Epidermal melanocyte (primary cell): ENCODE measurements around the gene KATNAL2.
"Not testable (repeated sequence)": the region's sequence is repeated elsewhere in the genome, so short reads cannot be mapped to it uniquely, and the experiment has no call there.

ENCODE experiments used
- DNase-seq: peaks from one replicate; pipeline ENCODE4 v3.0.0; 2011; ENCODE audit warnings: low spot score; ENCODE audit not compliant: insufficient read length

Gene KATNAL2

DNA sequence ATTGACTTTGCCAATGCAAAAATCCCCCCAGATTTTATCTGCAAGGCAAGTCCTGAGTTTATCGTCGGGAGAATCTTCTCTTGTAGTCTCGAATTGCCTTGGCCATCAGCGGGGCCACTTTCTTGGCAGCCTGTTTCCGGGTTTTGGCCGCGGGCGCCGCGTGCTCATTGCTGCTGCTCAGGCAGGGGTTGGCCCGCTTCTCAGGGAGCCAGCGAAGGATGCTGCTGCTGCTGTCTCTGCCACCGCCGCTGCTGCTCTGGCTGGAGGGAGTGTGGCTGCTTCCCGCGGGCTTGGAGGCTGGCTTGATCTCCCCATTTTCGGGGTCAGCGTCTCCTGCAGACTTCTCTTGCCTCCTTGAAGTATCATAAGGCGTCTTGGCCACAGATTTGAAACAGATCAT, 115.5 kb downstream of the KATNAL2 start:
- DNase-seq: no peak

- DNase-seq: not testable (repeated sequence)
These were observed 117.2 kb downstream of the KATNAL2 start for GRCh38 chr18:47034591-47034990.

DNA sequence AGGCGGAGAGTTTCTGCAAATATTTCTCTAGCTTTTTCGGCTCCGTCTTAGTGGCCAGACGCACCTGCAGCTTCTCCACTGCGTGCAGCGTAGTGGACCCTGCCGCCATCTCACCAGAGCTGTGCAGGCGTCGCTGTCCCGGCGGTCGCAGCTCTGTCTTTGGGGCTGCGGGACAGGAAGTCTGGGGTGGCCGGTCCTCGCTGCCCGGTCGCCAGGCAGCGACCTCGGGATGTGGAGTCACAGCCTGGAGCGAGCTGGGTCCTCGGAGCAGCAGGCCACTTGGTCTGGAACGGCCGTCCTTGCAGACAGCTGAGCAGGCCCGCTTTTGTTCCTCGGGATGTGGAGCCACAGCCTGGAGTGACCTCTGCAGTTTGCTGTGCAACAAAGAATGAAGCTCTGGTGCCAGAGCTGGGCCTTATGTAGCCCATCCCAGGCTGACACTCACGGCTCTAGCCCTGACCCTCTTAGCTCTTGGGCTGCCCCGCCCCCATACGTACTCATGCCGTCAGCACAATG, 117.8 kb downstream of the KATNAL2 start, which contains the start of gene ELOA2:
TSS of gene ELOA2 (minus strand) at position 466 of the 516 bp plus-strand sequence. CDS start at position 109, 357 bp downstream.
- DNase-seq: no peak

DNA sequence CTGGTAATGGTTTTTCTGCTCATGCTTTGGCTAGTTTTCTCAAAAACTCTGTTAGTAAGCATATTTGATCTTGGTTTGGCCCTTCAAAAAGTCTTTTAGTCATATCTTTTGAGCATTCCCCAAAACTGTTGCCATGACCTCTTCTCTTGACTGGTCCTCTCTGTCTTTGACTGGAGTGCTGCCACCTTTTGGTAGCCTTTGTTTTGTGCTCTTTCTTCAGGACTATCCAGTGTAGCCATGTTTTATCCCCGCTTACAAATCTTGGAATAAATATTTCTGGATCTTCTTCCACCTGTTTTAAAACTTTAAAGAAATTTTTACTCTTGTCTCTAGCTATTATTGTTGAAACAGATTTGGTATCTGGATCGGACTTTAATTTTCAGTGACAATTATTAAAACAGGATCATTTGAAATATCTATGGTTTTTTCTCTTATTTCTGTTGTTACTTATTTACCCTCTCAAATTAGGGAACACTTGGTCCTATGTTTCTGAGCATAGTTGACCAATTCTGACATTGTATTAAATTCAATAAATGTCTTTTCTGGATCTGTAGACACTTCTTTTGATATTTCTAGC, 119.0 kb downstream of the KATNAL2 start:
- no peak for DNase-seq

DNA sequence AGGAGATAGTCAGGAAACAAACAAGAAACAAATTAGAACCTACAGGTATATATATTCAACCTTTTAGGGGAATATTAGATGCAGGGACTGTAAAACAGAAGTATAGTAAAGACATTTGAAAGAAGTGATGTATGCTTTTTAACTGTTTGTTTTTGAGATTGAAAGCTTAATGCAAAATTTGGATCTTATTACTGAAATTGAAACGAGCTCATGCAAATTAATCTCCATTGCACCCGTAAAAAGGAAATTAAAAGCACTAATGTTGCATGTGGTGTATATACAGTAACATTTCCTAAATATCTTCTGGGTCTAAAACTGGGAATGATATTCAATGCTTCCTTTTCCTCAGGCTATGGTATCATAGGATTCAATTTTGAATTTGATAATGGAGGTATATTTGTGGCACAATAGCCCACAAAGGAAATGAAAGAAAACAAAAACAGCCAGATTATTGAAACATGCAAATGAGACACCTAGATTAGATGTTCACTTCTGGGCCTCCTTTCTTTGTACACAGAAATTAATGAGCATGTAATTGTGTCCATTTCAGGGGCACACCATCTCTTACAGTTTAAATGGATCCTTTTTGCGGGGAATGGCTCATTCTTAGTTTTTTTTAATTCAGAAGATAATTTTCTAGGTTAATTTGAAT, 119.7 kb downstream of the KATNAL2 start:
- DNase-seq: no peak

- no peak for DNase-seq
These were observed 123.6 kb downstream of the KATNAL2 start for GRCh38 chr18:47040982-47041381.

- DNase-seq: no peak
These were observed 133.1 kb downstream of the KATNAL2 start for GRCh38 chr18:47050468-47050867.

DNA sequence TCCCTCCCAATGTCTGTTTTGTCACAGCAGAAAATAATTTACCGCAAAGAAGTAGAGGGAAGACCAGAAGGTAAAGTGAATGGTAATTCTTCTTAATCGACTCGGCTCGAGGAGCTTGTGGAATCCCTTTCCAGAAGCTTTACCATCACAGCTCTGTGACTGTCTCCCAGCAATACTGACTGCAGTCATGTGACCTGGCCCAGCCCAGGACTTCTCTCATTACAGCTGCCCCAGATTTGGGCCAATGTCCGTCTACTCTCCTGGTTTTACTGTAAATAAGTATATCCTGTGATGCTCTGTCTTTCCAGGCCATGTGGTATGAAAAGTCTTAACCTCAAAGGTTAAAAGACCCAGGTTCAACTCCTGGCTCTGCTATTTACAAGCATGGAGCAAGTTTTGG, 137.0 kb downstream of the KATNAL2 start:
- no peak for DNase-seq

DNA sequence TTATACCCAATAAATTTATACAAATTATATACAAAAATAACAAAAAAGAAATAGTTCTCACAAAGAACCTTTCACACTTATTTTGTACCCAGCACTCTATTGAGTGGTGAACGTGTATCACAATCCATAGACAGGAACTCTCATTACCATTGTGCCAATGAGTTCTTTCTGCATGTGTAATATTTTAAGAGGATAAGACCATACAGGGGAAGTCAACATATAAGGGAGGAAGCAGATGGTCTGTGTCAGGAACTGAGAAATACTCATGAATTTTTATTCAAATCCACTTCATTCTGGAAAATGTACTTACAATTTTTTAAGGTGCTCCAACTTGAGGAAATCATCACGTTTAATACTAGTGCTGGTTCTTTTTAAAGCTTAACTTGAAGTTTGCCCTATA, 145.1 kb downstream of the KATNAL2 start:
- DNase-seq: no peak

DNA sequence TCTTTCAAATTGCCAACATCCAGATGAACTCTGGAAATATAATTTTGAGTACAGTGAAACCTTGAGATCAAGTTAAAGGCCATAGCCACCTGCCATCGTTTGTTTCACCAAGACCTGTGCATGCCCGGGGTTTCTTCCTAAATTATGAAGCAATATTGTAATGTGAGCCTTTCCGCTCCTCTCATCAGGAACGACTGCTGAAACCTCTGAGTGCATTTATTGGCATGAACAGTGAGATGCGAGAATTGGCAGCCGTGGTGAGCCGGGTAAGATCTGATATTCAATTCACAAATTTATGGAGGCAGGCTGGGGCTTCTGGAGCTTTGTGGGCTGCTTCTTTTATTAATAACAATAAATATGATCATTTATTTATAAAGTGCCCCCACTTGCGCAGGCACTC, 145.7 kb downstream of the KATNAL2 start:
- no peak for DNase-seq

DNA sequence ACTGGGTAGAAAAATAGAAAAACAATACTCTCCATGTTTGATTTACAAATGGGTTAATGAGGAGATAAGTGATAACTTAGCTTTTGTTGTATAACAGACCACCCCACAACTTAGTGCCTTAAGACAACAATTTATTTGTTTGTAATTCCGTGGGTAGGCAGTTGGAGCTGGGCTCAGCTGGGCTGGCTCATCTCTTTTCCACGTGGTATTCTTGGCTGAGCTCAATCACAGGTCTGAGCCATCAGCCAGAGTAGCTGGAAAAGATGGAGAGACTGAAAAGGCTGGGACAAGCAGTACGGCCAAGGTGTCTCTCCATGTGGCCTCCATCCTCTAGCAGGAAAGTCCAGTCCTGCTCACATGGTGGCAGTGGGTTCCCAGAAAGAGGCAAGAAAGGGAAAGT, 150.2 kb downstream of the KATNAL2 start:
- no peak for DNase-seq

DNA sequence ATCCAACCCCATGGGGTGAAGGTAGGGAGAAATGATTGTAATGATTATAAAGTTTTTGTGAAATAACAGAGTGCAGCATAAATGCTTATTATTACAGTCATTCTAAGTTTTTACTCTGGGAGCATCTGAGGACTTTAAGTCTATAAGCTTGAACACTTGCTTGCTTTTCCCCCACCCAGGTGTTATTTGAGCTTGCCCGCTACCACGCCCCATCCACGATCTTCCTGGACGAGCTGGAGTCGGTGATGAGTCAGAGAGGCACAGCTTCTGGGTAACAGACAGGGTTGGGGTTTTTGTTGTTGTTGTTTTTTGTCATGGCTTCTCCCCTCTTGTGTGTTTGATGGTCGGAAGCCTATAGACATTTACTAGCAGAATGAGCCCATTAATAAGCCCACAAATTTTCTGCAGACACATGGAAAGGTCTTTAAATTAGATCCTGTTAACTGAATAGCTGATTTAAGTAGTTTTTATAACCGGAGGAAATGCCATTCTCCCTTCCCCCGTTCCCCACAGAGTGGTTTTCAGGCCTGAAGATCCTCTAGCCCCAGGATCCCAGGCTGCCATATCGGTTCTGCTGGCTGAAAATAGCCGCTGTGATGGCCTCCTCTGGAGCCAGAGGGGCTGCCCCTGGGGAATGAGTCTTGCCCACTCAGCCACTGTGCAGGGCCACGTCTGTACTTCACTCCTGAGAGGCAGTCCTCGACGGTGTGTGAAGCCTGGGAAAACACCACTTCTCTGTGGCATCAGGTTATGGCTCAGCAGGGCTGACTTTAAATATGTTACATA, 157.9 kb downstream of the KATNAL2 start:
- no peak for DNase-seq

- no peak for DNase-seq
These were observed 159.7 kb downstream of the KATNAL2 start for GRCh38 chr18:47077111-47077510.

DNA sequence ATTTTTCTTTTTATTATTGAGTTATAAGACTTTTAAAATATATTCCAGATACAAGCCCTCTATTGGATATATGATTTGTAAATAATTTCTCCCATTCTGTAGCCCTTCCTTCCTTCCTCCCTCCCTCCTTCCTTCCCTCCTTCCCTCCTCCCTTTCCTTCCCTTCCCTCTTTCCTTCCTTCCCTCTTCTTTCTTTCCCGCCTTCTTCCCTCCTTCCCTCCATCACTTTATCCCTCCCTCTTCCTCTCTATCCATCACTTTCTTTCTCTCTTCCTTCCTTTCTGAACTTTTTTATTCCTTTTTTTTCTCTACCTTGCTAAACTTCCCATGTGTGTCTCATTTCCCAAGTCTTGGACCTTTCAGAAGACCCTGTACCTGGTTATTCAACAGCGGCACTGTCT, 163.5 kb downstream of the KATNAL2 start:
- DNase-seq: no peak

DNA sequence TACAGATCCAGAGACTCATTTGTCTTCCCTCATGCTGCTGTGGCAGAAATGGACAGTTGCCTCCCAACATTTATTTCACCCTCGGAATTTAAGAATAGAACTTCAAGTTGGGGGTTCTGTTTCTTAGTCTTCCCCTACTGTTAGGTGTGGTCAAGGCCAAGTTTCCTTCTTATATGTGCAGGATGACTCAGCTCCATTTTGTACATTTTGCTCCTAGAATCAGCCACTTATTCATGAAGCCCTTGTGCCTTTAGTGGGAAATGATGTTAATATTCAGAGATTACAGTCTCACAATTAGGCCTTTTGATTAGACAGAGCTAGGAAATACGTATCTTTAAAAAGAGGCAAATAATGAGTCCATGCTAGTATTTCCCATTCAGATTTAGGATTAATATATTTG, 164.2 kb downstream of the KATNAL2 start:
- no peak for DNase-seq

DNA sequence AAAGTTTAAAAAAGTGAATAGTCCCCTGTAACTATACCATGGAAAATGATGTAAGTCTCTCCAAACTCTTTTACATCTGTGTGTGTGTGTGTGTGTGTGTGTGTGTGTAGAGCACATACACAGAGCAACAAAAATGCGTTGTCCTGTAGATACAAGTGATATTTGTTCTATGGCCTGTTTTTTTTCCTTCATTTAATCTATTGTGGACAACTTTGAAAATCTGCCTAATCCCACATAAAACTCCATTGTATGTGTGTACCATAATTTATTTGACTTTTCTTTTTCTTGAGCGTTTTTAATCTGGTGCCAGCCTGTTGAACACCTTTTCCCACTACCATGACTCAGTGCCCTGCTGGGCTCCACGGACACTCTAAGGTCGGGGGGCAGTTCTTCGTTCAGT, 170.3 kb downstream of the KATNAL2 start:
- DNase-seq: no peak

DNA sequence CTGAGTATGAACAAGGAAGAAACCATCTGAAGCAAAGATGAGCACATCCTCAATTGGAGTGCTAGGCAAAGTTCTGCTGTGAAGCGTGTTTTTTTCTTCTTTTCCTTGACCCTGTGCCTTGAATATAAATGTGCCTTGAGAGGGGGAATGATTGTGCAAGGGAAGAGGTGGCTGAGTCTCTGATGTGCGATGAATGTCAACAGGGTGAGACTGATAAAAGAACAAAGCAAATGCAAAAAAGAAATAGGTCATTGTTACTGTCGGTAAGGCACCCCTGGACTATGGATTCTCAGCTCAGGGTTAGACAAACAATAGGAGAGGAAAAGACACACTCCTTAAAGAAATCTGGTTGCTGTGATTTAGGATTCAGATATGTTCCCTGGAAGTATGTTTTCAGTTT, 178.4 kb downstream of the KATNAL2 start:
- DNase-seq: no peak

GRCh38 chr18:47100212-47100831, 182.9 kb downstream of the KATNAL2 start:
- no peak for DNase-seq

DNA sequence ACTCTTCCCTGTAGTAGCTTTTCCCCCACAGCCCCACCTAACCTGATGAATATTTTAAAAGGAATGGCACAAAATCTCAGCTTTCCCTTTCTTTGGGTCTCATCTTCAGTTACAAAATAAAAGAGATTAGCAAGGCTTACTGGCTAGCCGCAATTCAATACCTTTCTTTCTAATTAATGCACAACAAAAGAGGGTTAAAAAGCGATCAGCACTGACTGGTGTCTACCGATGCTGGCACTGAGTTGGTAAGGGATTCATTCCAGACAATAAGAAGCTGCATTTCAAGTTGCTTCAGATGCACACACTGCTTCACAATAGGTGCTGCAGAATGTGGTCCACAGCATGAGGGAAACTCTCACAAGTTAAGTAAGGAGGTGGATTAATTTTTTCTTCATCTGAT, 191.0 kb downstream of the KATNAL2 start:
- no peak for DNase-seq

- DNase-seq: no peak
These were observed 191.6 kb downstream of the KATNAL2 start for GRCh38 chr18:47108998-47109405.

DNA sequence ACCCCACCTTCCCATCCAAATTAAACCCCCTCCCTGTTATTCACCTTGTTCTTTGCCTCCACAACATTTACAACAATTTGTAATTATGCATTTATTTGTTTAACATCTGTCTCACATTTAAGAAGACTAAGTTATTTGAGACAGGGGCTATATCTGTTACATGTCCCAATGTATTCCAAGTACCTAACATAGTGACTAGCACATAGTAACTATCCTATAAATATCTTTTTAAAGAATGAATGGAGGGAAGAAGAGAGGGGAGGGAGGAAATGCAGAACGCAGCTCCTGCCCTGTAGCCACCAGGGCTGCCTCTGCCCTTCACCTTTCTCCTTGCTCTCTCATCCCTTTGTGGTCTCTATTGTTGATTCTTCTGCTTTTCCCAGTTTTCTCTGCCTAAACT, 192.3 kb downstream of the KATNAL2 start:
- DNase-seq: no peak
